Neural cell (in vitro differentiated cells): Measurements from ENCODE around the gene CCDC7. TPM values are rescaled to one million over a fixed set of nuclear protein-coding genes. Genes with fewer than 3 reads are reported as not detected.

ENCODE experiments used
- H2AFZ ChIP-seq: fragments of 200-600, 300-800 bp; sonication (generic), shearing (Covaris generic); 2 replicates; pipeline ENCODE4 v1.6.0; 2014; ENCODE audit warnings: low read depth, mild to moderate bottlenecking, antibody characterized with exemption, low read length, moderate library complexity
- H3F3A ChIP-seq: fragments of 200-600 bp; shearing (Covaris generic); 2 replicates; pipeline ENCODE4 v1.6.1; 2016; ENCODE audit warnings: mild to moderate bottlenecking, moderate library complexity, mixed read lengths, antibody characterized with exemption, low read length; ENCODE audit not compliant: insufficient read depth, poor library complexity, severe bottlenecking
- H3K27ac ChIP-seq: fragments of 200-600, 300-800 bp; sonication (generic), shearing (Covaris generic); 2 replicates; pipeline ENCODE4 v1.5.1; 2014; ENCODE audit warnings: mild to moderate bottlenecking, low read length, moderate library complexity
- H3K27me3 ChIP-seq: fragments of 300-800, 200-600 bp; sonication (generic), shearing (Covaris generic); 2 replicates; pipeline ENCODE4 v1.6.0; 2014; ENCODE audit warnings: mild to moderate bottlenecking, low read depth, low read length, moderate library complexity; ENCODE audit not compliant: insufficient read depth
- H3K36me3 ChIP-seq: fragments of 300-800, 200-600 bp; sonication (generic), shearing (Covaris generic); 2 replicates; pipeline ENCODE4 v1.5.1; 2014; ENCODE audit warnings: mild to moderate bottlenecking, antibody characterized with exemption, low read length, moderate library complexity; ENCODE audit not compliant: insufficient read depth
- H3K4me2 ChIP-seq: fragments of 300-800, 200-600 bp; sonication (generic), shearing (Covaris generic); 2 replicates; pipeline ENCODE4 v1.6.0; 2014; ENCODE audit warnings: mild to moderate bottlenecking, low read length
- H3K4me3 ChIP-seq: fragments of 300-800, 200-600 bp; sonication (generic), shearing (Covaris generic); 2 replicates; pipeline ENCODE4 v1.5.1; 2014; ENCODE audit warnings: mild to moderate bottlenecking, low read length, moderate library complexity
- H3K79me2 ChIP-seq: fragments of 200-600 bp; shearing (Covaris generic); replicated peaks from 2 replicates; pipeline ENCODE4 v1.6.0; 2014; ENCODE audit warnings: mild to moderate bottlenecking, low read length, moderate library complexity; ENCODE audit not compliant: insufficient read depth
- H3K9ac ChIP-seq: fragments of 300-800, 200-600 bp; sonication (generic), shearing (Covaris generic); 2 replicates; pipeline ENCODE4 v1.6.1; 2016; ENCODE audit warnings: mild to moderate bottlenecking, low read length, mixed read lengths
- H3K9me2 ChIP-seq: fragments of 200-600 bp; shearing (Covaris generic); 2 replicates; pipeline ENCODE4 v1.6.1; 2016; ENCODE audit warnings: mild to moderate bottlenecking, low read length, mixed read lengths; ENCODE audit not compliant: insufficient read depth
- H3K9me3 ChIP-seq: fragments of 200-600, 300-800 bp; sonication (generic), shearing (Covaris generic); 2 replicates; pipeline ENCODE4 v1.6.1; 2016; ENCODE audit warnings: mild to moderate bottlenecking, mixed run types, low read length, moderate library complexity, mixed read lengths
- H4K20me1 ChIP-seq: fragments of 200-600 bp; shearing (Covaris generic); 2 replicates; pipeline ENCODE4 v1.6.1; 2016; ENCODE audit warnings: mild to moderate bottlenecking, mixed run types; ENCODE audit not compliant: insufficient read depth
- CTCF ChIP-seq: fragments of 450-650 bp; IDR thresholded peaks from 2 replicates; pipeline ENCODE4 v1.5.1; 2014; ENCODE audit warnings: antibody characterized with exemption, mild to moderate bottlenecking, moderate library complexity; ENCODE audit not compliant: poor library complexity, severe bottlenecking
- EP300 ChIP-seq: fragments of 450-650 bp; conservative IDR thresholded peaks from 2 replicates; pipeline ENCODE4 v1.6.1; 2014; ENCODE audit warnings: antibody characterized with exemption, mild to moderate bottlenecking, moderate library complexity; ENCODE audit not compliant: poor library complexity, severe bottlenecking
- EZH2 ChIP-seq: fragments of 200-600, 300-800 bp; shearing (Covaris generic), sonication (generic); IDR thresholded peaks from 2 replicates; pipeline ENCODE4 v1.6.1; 2014; ENCODE audit warnings: antibody characterized with exemption, low read length, borderline replicate concordance, mild to moderate bottlenecking; ENCODE audit not compliant: insufficient read depth, poor library complexity, severe bottlenecking
- MXI1 ChIP-seq: fragments of 450-650 bp; conservative IDR thresholded peaks from 2 replicates; pipeline ENCODE4 v1.6.1; 2014; ENCODE audit warnings: antibody characterized with exemption, mild to moderate bottlenecking; ENCODE audit not compliant: poor library complexity, severe bottlenecking
- POLR2AphosphoS5 ChIP-seq: IDR thresholded peaks from 2 replicates; pipeline ENCODE4 v1.6.1; 2012
- RAD21 ChIP-seq: fragments of 450-650 bp; conservative IDR thresholded peaks from 2 replicates; pipeline ENCODE4 v1.6.1; 2014; ENCODE audit warnings: antibody characterized with exemption, mild to moderate bottlenecking, moderate library complexity
- REST ChIP-seq: IDR thresholded peaks from 2 replicates; pipeline ENCODE4 v1.6.1; 2012; ENCODE audit warnings: borderline replicate concordance
- TAF1 ChIP-seq: IDR thresholded peaks from 2 replicates; pipeline ENCODE4 v1.6.1; 2012; ENCODE audit warnings: low read depth
- polyA plus RNA-seq: library from polyadenylated mRNA; depleted of rRNA; stranded (reverse); fragments of >200 nt; gene quantifications from 2 replicates; pipeline ENCODE4 v1.2.3, GENCODE V29; 2014

The CCDC7 gene
- polyA plus RNA-seq, 1 donor from 2014 or later: 5.1 TPM

- Histone ChIP-seq H3F3A (no peaks in the 10 kb centered on the region), H3K9ac (no peak overlapping the region), H4K20me1 (no peaks in the 10 kb centered on the region), H3K79me2 (no peaks in the 10 kb centered on the region), H3K4me3 (no peak overlapping the region), H3K4me2 (no peak overlapping the region), H3K9me3 (no peaks in the 10 kb centered on the region), H3K9me2 (no peaks in the 10 kb centered on the region), H3K27ac (no peak overlapping the region), H3K27me3 (no peaks in the 10 kb centered on the region), H3K36me3 (no peaks in the 10 kb centered on the region), H2AFZ (no peak overlapping the region)
- no peak for TF ChIP-seq POLR2AphosphoS5
- no peak for TF ChIP-seq TAF1
- TF ChIP-seq EP300: no peak
- TF ChIP-seq CTCF: no peak
- no peak for TF ChIP-seq REST
- TF ChIP-seq MXI1: no peak
- no peak for TF ChIP-seq EZH2
- no peak for TF ChIP-seq RAD21
These were observed 181.2 kb downstream of the CCDC7 start for GRCh38 chr10:32627183-32627582.

GRCh38 chr10:32629910-32630309 is 184.0 kb downstream of the CCDC7 start:
- Histone ChIP-seq H4K20me1 (no peaks in the 10 kb centered on the region), H3K27ac (no peak overlapping the region), H3K4me2 (no peak overlapping the region), H2AFZ (no peak overlapping the region), H3F3A (no peaks in the 10 kb centered on the region), H3K9ac (no peak overlapping the region), H3K36me3 (no peaks in the 10 kb centered on the region), H3K9me2 (no peaks in the 10 kb centered on the region), H3K79me2 (no peaks in the 10 kb centered on the region), H3K27me3 (no peaks in the 10 kb centered on the region), H3K4me3 (no peak overlapping the region), H3K9me3 (no peaks in the 10 kb centered on the region)
- TF ChIP-seq REST: no peak
